ENCODE measurements around the gene IRF2BP2. TPM values are rescaled to one million over a fixed set of nuclear protein-coding genes. Genes with fewer than 3 reads are reported as not detected.

IRF2BP2 gene
- total and polyA plus RNA-seq, 10 of the 15 experiments (the other 5 are each of a cell fraction or from before 2014, with no cell fraction given): 7.5 to 114 (median 52.3) TPM

DNA sequence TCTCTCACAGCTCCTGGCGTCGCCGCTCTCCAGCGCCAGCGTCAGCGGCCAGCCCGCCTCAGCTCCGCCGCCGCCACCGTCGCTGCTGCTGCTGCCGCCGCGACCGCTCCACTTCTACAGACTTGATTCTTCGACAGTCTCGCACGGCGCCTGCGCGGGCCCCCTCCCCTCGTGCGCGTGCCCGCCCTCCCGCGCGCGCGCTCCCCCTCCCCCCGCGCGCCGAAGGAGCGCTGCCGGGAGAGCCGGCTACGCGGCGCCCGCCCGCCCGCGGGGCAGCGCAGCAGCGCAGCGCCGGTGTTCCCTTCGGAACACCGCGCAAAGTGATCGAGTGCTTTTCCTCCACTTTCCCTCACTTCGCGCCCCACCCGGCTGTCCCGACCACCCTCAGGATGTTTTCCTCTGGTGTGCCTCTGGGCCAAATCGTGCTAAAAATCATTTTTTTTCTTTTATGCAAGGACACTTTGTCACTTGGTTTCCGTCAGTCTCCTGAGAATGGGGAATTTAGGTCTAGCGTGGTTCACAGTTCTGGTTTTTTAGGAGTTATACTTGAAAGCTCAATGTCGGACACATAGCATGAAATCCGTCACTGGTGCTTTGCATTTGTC, at the start of gene IRF2BP2 (continued):
- TF ChIP-seq ASH2L (IDR thresholded peaks at IDR 0.05; ENCODE audit: borderline replicate concordance, low read depth) (no peak), NBN (IDR thresholded peaks at IDR 0.05) (peak; percentile 95; the same call in 1 of the 2 replicates), SUZ12 (IDR thresholded peaks at IDR 0.05; ENCODE audit: unreplicated experiment) (no peak), GABPA (IDR thresholded peaks at IDR 0.05; ENCODE audit: low read depth) (no peak), NFYA (IDR thresholded peaks at IDR 0.05; ENCODE audit: borderline replicate concordance, low read depth, low read length) (no peak), ZNF24 (IDR thresholded peaks at IDR 0.05) (peak; percentile 35; the same call in 1 of the 2 replicates), ZNF384 (IDR thresholded peaks at IDR 0.05; ENCODE audit: borderline replicate concordance, low read depth, low read length) (no peak), BMI1 (IDR thresholded peaks at IDR 0.05; ENCODE audit: borderline replicate concordance) (peak; percentile 68; the same call in 1 of the 2 replicates), ZSCAN29 (IDR thresholded peaks at IDR 0.05) (peak; percentile 86), HDAC2 (IDR thresholded peaks at IDR 0.05) (no peak), TCF3 (IDR thresholded peaks at IDR 0.05; ENCODE audit: borderline replicate concordance, insufficient read depth, low read depth, low read length) (peak; percentile 52; the same call in 1 of the 2 replicates), RAD21 (IDR thresholded peaks at IDR 0.05; ENCODE audit: insufficient read depth, low read depth, low read length) (peak; percentile 17; the same call in 1 of the 2 replicates), NR2C2 (IDR thresholded peaks at IDR 0.05; ENCODE audit: borderline replicate concordance, control insufficient read depth, insufficient read length, low read depth) (no peak), KAT2A (conservative IDR thresholded peaks at IDR 0.05; ENCODE audit: control insufficient read depth, low read depth, low read length) (no peak), HDAC6 (IDR thresholded peaks at IDR 0.05; ENCODE audit: unreplicated experiment) (peak; percentile 24), NFXL1 (IDR thresholded peaks at IDR 0.05; ENCODE audit: borderline replicate concordance) (no peak)
- TF ChIP-seq, protein P1, sequence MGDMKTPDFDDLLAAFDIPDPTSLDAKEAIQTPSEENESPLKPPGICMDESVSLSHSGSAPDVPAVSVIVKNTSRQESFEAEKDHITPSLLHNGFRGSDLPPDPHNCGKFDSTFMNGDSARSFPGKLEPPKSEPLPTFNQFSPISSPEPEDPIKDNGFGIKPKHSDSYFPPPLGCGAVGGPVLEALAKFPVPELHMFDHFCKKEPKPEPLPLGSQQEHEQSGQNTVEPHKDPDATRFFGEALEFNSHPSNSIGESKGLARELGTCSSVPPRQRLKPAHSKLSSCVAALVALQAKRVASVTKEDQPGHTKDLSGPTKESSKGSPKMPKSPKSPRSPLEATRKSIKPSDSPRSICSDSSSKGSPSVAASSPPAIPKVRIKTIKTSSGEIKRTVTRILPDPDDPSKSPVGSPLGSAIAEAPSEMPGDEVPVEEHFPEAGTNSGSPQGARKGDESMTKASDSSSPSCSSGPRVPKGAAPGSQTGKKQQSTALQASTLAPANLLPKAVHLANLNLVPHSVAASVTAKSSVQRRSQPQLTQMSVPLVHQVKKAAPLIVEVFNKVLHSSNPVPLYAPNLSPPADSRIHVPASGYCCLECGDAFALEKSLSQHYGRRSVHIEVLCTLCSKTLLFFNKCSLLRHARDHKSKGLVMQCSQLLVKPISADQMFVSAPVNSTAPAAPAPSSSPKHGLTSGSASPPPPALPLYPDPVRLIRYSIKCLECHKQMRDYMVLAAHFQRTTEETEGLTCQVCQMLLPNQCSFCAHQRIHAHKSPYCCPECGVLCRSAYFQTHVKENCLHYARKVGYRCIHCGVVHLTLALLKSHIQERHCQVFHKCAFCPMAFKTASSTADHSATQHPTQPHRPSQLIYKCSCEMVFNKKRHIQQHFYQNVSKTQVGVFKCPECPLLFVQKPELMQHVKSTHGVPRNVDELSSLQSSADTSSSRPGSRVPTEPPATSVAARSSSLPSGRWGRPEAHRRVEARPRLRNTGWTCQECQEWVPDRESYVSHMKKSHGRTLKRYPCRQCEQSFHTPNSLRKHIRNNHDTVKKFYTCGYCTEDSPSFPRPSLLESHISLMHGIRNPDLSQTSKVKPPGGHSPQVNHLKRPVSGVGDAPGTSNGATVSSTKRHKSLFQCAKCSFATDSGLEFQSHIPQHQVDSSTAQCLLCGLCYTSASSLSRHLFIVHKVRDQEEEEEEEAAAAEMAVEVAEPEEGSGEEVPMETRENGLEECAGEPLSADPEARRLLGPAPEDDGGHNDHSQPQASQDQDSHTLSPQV (IDR thresholded peaks at IDR 0.05): 0 out of 2 replicates have a peak, but pooled peaks have one; percentile 16
- TF ChIP-seq, protein P2, sequence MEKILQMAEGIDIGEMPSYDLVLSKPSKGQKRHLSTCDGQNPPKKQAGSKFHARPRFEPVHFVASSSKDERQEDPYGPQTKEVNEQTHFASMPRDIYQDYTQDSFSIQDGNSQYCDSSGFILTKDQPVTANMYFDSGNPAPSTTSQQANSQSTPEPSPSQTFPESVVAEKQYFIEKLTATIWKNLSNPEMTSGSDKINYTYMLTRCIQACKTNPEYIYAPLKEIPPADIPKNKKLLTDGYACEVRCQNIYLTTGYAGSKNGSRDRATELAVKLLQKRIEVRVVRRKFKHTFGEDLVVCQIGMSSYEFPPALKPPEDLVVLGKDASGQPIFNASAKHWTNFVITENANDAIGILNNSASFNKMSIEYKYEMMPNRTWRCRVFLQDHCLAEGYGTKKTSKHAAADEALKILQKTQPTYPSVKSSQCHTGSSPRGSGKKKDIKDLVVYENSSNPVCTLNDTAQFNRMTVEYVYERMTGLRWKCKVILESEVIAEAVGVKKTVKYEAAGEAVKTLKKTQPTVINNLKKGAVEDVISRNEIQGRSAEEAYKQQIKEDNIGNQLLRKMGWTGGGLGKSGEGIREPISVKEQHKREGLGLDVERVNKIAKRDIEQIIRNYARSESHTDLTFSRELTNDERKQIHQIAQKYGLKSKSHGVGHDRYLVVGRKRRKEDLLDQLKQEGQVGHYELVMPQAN (conservative IDR thresholded peaks at IDR 0.05): 0 out of 2 replicates have a peak, but pooled peaks have one; percentile 5
- TF ChIP-seq, protein P3, sequence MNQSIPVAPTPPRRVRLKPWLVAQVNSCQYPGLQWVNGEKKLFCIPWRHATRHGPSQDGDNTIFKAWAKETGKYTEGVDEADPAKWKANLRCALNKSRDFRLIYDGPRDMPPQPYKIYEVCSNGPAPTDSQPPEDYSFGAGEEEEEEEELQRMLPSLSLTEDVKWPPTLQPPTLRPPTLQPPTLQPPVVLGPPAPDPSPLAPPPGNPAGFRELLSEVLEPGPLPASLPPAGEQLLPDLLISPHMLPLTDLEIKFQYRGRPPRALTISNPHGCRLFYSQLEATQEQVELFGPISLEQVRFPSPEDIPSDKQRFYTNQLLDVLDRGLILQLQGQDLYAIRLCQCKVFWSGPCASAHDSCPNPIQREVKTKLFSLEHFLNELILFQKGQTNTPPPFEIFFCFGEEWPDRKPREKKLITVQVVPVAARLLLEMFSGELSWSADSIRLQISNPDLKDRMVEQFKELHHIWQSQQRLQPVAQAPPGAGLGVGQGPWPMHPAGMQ (IDR thresholded peaks at IDR 0.05; ENCODE audit: borderline replicate concordance): no peak
- TF ChIP-seq, protein P4, sequence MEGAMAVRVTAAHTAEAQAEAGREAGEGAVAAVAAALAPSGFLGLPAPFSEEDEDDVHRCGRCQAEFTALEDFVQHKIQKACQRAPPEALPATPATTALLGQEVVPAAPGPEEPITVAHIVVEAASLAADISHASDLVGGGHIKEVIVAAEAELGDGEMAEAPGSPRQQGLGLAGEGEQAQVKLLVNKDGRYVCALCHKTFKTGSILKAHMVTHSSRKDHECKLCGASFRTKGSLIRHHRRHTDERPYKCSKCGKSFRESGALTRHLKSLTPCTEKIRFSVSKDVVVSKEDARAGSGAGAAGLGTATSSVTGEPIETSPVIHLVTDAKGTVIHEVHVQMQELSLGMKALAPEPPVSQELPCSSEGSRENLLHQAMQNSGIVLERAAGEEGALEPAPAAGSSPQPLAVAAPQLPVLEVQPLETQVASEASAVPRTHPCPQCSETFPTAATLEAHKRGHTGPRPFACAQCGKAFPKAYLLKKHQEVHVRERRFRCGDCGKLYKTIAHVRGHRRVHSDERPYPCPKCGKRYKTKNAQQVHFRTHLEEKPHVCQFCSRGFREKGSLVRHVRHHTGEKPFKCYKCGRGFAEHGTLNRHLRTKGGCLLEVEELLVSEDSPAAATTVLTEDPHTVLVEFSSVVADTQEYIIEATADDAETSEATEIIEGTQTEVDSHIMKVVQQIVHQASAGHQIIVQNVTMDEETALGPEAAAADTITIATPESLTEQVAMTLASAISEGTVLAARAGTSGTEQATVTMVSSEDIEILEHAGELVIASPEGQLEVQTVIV (IDR thresholded peaks at IDR 0.05; ENCODE audit: borderline replicate concordance, partially characterized antibody): no peak
